HCT116 (cell line): ENCODE measurements around the gene CAMK2D. TPM values are rescaled to one million over a fixed set of nuclear protein-coding genes. Genes with fewer than 3 reads are reported as not detected.

Experiments
- ATAC-seq: fragments of 200-7000 bp; cut with Tn5 transposase; 2 replicates; pipeline ENCODE4 v1.9.1; 2020; ENCODE audit warnings: mild to moderate bottlenecking, moderate library complexity
- BruUV-seq: library from RNA; stranded (reverse); fragments of 400-500 nt; replicated peaks from 2 replicates; lab custom pipeline; 2021; lab: Mats Ljungman, UMichigan
- CTCF ChIA-PET: fragments of 300-600 bp; sonication (Branson Sonifier 250); formaldehyde crosslinking; loops from one replicate; lab custom pipeline; 2021; ENCODE audit warnings: antibody characterized with exemption; lab: Charles Lee
- POLR2A ChIA-PET: fragments of 300-600, 350-600 bp; sonication (Branson Sonifier 250); formaldehyde crosslinking; loops from one replicate; lab custom pipeline; 2021; ENCODE audit warnings: antibody characterized with exemption; lab: Charles Lee
- RAD21 ChIA-PET, 2 experiments: fragments of 300-600 bp; sonication (Branson Sonifier 250); formaldehyde crosslinking; loops; one replicate each; lab custom pipeline; 2023; ENCODE audit warnings: low total read pairs in 2 of 2; ENCODE audit not compliant: uncharacterized antibody in 2 of 2, unreplicated experiment in 2 of 2, low non-redundant PET in 1 of 2; lab: Charles Lee
- DNase-seq: peaks from one replicate; pipeline ENCODE4 v3.0.0-alpha.2; 2010; ENCODE audit warnings: low read depth, low spot score
- H2AFZ ChIP-seq: fragments of 200-600 bp; shearing (Covaris generic), sonication (generic); 2 replicates; pipeline ENCODE4 v1.6.1; 2017; ENCODE audit warnings: low read depth, mixed run types, mixed read lengths, antibody characterized with exemption, low read length; ENCODE audit not compliant: poor library complexity, severe bottlenecking
- H3K27ac ChIP-seq: 2 replicates; pipeline ENCODE4 v1.5.1; 2012; ENCODE audit warnings: low read depth, low read length
- H3K27me3 ChIP-seq: fragments of 200-600 bp; sonication (generic); 2 replicates; pipeline ENCODE4 v1.6.1; 2016; ENCODE audit warnings: mixed run types, low read length, mixed read lengths; ENCODE audit not compliant: insufficient read depth
- H3K36me3 ChIP-seq, 2 experiments: fragments of 200-500 bp in 1 of 2; fragments of 200-600 bp in 1 of 2; sonication (Bioruptor generic) in 1 of 2; sonication (generic) in 1 of 2; 2 replicates each; pipeline versions ENCODE4 v1.5.1 to v1.6.1; 2014 to 2016; ENCODE audit warnings: low read length in 2 of 2, inconsistent platforms in 1 of 2, mixed read lengths in 1 of 2, mixed run types in 1 of 2; ENCODE audit not compliant: insufficient read depth in 2 of 2, control insufficient read depth in 1 of 2
- H3K4me1 ChIP-seq, 2 experiments: fragments of 200-600 bp in 1 of 2; sonication (generic) in 1 of 2; 2 replicates each; pipeline versions ENCODE4 v1.5.1 to v1.6.1; 2012 to 2017; ENCODE audit warnings: low read length in 2 of 2, inconsistent platforms in 1 of 2, mild to moderate bottlenecking in 1 of 2, mixed read lengths in 1 of 2, mixed run types in 1 of 2, moderate library complexity in 1 of 2; ENCODE audit not compliant: insufficient read depth in 2 of 2, control insufficient read depth in 1 of 2
- H3K4me2 ChIP-seq: fragments of 200-600 bp; sonication (generic); 2 replicates; pipeline ENCODE4 v1.6.1; 2017; ENCODE audit warnings: mixed run types, low read length, mixed read lengths
- H3K4me3 ChIP-seq, 2 experiments: fragments of 200-600 bp in 1 of 2; sonication (generic) in 1 of 2; replicated peaks in 1 of 2; 2 replicates each; pipeline ENCODE4 v1.5.1; 2011 to 2016; ENCODE audit warnings: low read length in 2 of 2, control low read depth in 1 of 2, low read depth in 1 of 2, mild to moderate bottlenecking in 1 of 2, mixed read lengths in 1 of 2, mixed run types in 1 of 2
- H3K79me2 ChIP-seq: fragments of 200-600 bp; sonication (generic); 2 replicates; pipeline ENCODE4 v1.6.1; 2017; ENCODE audit warnings: mild to moderate bottlenecking, mixed run types, low read length, moderate library complexity, mixed read lengths; ENCODE audit not compliant: insufficient read depth
- H3K9ac ChIP-seq: fragments of 200-600 bp; sonication (generic); 2 replicates; pipeline ENCODE4 v1.6.1; 2016; ENCODE audit warnings: low read length, mixed read lengths
- H3K9me2 ChIP-seq: fragments of 200-600 bp; sonication (generic), shearing (Covaris generic); 2 replicates; pipeline ENCODE4 v1.6.1; 2017; ENCODE audit warnings: mixed run types, mild to moderate bottlenecking, moderate library complexity; ENCODE audit not compliant: insufficient read depth
- H3K9me3 ChIP-seq, 2 experiments: fragments of 200-500 bp in 1 of 2; fragments of 200-600 bp in 1 of 2; sonication (Bioruptor generic) in 1 of 2; sonication (generic) in 1 of 2; 2 replicates each; pipeline ENCODE4 v1.6.1; 2014 to 2017; ENCODE audit warnings: low read length in 2 of 2, mixed read lengths in 2 of 2, inconsistent platforms in 1 of 2, low read depth in 1 of 2, mild to moderate bottlenecking in 1 of 2, mixed run types in 1 of 2, moderate library complexity in 1 of 2; ENCODE audit not compliant: control insufficient read depth in 1 of 2, insufficient read depth in 1 of 2
- H4K20me1 ChIP-seq: fragments of 200-600 bp; sonication (generic), shearing (Covaris generic); 2 replicates; pipeline ENCODE4 v1.6.1; 2017; ENCODE audit warnings: mixed run types, mild to moderate bottlenecking, moderate library complexity; ENCODE audit not compliant: insufficient read depth
- CEBPB ChIP-seq: IDR thresholded peaks from 2 replicates; pipeline ENCODE4 v1.6.1; 2012; ENCODE audit warnings: low read depth
- ELF1 ChIP-seq: IDR thresholded peaks from 2 replicates; pipeline ENCODE4 v1.6.1; 2012; ENCODE audit warnings: low read depth, borderline replicate concordance
- POLR2A ChIP-seq: IDR thresholded peaks from 2 replicates; pipeline ENCODE4 v1.7.0; 2011; ENCODE audit warnings: borderline replicate concordance; ENCODE audit not compliant: insufficient read depth, insufficient read length; ENCODE audit errors: extremely low read depth
- POLR2AphosphoS5 ChIP-seq: IDR thresholded peaks from 2 replicates; pipeline ENCODE4 v1.6.1; 2011; ENCODE audit warnings: mild to moderate bottlenecking, low read depth, low read length, moderate library complexity
- RAD21 ChIP-seq: IDR thresholded peaks from 2 replicates; pipeline ENCODE4 v1.6.1; 2012; ENCODE audit warnings: low read depth, mild to moderate bottlenecking
- SIN3A ChIP-seq: IDR thresholded peaks from 2 replicates; pipeline ENCODE4 v1.6.1; 2012; ENCODE audit warnings: low read depth
- SP1 ChIP-seq: IDR thresholded peaks from 2 replicates; pipeline ENCODE4 v1.6.1; 2012; ENCODE audit warnings: low read depth
- SRF ChIP-seq: IDR thresholded peaks from 2 replicates; pipeline ENCODE4 v1.6.1; 2012; ENCODE audit warnings: low read depth
- TCF7L2 ChIP-seq: IDR thresholded peaks from 2 replicates; pipeline ENCODE4 v1.7.0; 2011; ENCODE audit warnings: borderline replicate concordance, inconsistent platforms; ENCODE audit not compliant: insufficient read depth, insufficient read length; ENCODE audit errors: extremely low read depth
- YY1 ChIP-seq: IDR thresholded peaks from 2 replicates; pipeline ENCODE4 v1.6.1; 2011; ENCODE audit warnings: low read length, low read depth, moderate library complexity, mild to moderate bottlenecking; ENCODE audit not compliant: insufficient replicate concordance; ENCODE audit errors: extremely low read depth
- intact Hi-C: fragments of 100-400 bp; cut with micrococcal nuclease; formaldehyde crosslinking; loops from 2 replicates; pipeline ENCODE4 v1.10.0; 2022
- total RNA-seq: library from RNA; stranded (reverse); gene quantifications from one replicate; pipeline ENCODE4 v1.2.1, GENCODE V29; 2021; ENCODE audit not compliant: unreplicated experiment
- TF ChIP-seq, protein P1 (sequence below): IDR thresholded peaks from 2 replicates; pipeline ENCODE4 v1.6.1; 2012
- TF ChIP-seq, protein P2 (sequence below): IDR thresholded peaks from 2 replicates; pipeline ENCODE4 v1.6.1; 2012

The CAMK2D gene
- total RNA-seq, 1 experiment from 2014 or later: 67.0 TPM

DNA sequence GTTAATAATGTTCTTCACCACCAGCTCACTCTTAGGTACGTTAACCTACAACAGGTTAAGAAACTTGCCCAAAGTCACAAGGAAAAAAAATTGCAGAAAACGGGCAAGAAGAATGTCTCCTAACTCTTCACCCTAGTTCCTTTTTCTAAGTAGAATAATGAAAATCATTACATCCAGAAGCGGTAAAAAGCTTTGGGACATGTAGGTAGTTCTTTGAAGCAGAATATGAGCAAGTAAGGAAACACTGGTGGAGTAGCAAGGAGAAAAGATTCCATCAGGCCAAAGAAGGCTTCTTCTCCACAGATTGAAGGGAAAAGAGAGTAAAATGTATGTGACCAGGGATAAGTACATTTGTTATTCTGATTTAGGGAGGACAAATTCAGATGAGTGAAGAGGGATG is 4.1 kb downstream of the CAMK2D start:
- Histone ChIP-seq H3K36me3 (no peaks in the 10 kb centered on the region), H3K9ac (no peak overlapping the region), H3K9me3 (no peaks in the 10 kb centered on the region), H3K27ac (no peak overlapping the region), H3K4me3 (no peak overlapping the region), H2AFZ (no peak overlapping the region), H4K20me1 (no peaks in the 10 kb centered on the region), H3K79me2 (peaks cover 47% of the 10 kb centered on the region), H3K9me2 (no peaks in the 10 kb centered on the region), H3K4me1 (peaks cover 12 to 23% of the 10 kb centered on the region in 2 experiments), H3K4me2 (no peak overlapping the region), H3K27me3 (no peaks in the 10 kb centered on the region)
- CTCF ChIA-PET: no interaction called here
- DNase-seq (no peak), ATAC-seq (no peak)
- no TSS peak for BruUV-seq
- TF ChIP-seq, protein P1, sequence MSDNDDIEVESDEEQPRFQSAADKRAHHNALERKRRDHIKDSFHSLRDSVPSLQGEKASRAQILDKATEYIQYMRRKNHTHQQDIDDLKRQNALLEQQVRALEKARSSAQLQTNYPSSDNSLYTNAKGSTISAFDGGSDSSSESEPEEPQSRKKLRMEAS: no peak
- TF ChIP-seq SIN3A (no peak), POLR2AphosphoS5 (no peak), CEBPB (no peak), RAD21 (no peak), YY1 (no peak), SP1 (no peak), POLR2A (no peak), TCF7L2 (no peak), ELF1 (no peak), SRF (no peak)
- TF ChIP-seq, protein P2, sequence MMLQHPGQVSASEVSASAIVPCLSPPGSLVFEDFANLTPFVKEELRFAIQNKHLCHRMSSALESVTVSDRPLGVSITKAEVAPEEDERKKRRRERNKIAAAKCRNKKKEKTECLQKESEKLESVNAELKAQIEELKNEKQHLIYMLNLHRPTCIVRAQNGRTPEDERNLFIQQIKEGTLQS: no peak
- POLR2A ChIA-PET: no interaction called here
- intact Hi-C loops: no loop called here
- RAD21 ChIA-PET: no interaction called here

DNA sequence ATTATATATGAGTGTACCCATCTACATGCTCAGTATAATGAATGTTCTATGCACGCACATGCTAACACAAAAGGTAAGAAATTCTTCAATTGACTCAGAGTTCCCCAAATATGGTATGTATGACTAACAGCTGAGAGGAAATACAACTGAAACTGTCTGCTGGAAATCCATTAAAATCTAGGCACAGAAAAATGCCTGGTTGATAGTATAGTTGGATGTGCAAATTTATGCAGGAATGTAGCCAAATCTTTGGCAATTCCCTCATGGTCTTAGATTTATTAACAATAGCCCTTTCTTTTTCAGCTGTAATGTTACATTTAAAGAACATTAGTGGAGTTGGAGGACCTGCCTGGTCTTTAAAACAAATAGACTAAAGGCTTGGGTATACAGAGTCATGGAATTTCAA is 5.5 kb downstream of the CAMK2D start:
- BruUV-seq: no TSS peak
- Histone ChIP-seq H2AFZ (no peak overlapping the region), H3K79me2 (peaks cover 47% of the 10 kb centered on the region), H3K36me3 (no peaks in the 10 kb centered on the region), H3K9ac (no peak overlapping the region), H3K4me1 (peaks cover 12 to 23% of the 10 kb centered on the region in 2 experiments), H4K20me1 (no peaks in the 10 kb centered on the region), H3K9me3 (no peaks in the 10 kb centered on the region), H3K4me2 (0 out of 2 replicates have a peak overlapping the region, but pooled peaks have one; percentile 4), H3K27me3 (no peaks in the 10 kb centered on the region), H3K9me2 (no peaks in the 10 kb centered on the region), H3K27ac (no peak overlapping the region), H3K4me3 (no peak overlapping the region)
- no peak for DNase-seq
- TF ChIP-seq SRF: peak; percentile 94
- no peak for TF ChIP-seq POLR2A
- ChIA-PET CTCF (no interaction called here), POLR2A (interaction anchor here (0.6 kb wide), 1 partner anchor 309 kb away, joined by 5 read pairs; no protein-coding TSS in a partner anchor), RAD21 (no interaction called here)
- intact Hi-C loops: no loop called here
- no peak for ATAC-seq
